ENCODE measurements around the gene PRKCSH.

PRKCSH gene

DNA sequence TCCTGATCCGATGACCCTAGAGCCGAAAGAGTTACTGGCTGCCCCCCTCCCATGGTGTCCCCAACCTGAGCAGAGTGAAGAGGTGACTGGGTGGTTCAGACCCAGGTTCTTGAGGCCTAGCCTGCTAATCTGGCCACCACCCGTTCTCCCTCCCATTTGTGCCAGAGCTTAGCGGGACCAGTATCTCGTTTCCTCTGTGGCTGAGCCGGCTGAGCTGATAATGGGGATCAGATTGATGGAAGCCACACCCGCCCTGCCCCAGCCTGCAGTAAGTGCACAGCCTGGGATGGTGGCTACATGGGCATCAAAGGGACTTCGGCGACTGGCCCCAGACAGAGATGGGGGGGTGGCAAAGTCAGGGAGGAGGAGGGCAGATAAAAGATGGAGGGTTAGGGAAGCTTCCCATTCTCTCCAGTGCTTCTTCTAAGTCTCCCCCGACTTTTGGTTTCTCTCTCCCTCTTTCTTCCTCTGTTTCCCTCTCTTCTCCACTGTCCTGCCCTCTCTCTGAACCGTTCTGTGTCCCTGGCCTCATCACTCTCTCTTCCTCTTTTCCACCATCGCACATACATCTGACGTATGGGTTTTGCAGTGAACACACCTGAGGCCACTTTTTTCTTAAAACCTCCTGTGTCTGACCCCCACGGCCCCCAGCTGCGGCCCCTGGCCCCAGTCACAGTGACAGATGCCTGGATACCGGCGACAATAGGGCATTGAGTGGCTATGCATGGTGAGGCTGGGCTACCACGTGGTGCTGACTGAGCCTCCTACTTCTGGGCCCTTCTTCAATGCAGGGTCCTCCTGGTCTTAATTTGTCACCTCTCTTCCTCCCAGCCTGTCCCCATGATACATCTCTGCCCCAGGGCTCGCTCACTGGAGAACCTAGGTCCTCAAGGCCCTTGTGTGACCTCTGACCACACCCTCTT lies 43.0 kb downstream of the PRKCSH start:
- no peak overlapping the region for H3K27ac ChIP-seq
- TF ChIP-seq, protein P1, sequence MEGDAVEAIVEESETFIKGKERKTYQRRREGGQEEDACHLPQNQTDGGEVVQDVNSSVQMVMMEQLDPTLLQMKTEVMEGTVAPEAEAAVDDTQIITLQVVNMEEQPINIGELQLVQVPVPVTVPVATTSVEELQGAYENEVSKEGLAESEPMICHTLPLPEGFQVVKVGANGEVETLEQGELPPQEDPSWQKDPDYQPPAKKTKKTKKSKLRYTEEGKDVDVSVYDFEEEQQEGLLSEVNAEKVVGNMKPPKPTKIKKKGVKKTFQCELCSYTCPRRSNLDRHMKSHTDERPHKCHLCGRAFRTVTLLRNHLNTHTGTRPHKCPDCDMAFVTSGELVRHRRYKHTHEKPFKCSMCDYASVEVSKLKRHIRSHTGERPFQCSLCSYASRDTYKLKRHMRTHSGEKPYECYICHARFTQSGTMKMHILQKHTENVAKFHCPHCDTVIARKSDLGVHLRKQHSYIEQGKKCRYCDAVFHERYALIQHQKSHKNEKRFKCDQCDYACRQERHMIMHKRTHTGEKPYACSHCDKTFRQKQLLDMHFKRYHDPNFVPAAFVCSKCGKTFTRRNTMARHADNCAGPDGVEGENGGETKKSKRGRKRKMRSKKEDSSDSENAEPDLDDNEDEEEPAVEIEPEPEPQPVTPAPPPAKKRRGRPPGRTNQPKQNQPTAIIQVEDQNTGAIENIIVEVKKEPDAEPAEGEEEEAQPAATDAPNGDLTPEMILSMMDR (conservative IDR thresholded peaks at IDR 0.05), result no peak
- TF ChIP-seq ZFX (IDR thresholded peaks at IDR 0.05), result no peak

DNA sequence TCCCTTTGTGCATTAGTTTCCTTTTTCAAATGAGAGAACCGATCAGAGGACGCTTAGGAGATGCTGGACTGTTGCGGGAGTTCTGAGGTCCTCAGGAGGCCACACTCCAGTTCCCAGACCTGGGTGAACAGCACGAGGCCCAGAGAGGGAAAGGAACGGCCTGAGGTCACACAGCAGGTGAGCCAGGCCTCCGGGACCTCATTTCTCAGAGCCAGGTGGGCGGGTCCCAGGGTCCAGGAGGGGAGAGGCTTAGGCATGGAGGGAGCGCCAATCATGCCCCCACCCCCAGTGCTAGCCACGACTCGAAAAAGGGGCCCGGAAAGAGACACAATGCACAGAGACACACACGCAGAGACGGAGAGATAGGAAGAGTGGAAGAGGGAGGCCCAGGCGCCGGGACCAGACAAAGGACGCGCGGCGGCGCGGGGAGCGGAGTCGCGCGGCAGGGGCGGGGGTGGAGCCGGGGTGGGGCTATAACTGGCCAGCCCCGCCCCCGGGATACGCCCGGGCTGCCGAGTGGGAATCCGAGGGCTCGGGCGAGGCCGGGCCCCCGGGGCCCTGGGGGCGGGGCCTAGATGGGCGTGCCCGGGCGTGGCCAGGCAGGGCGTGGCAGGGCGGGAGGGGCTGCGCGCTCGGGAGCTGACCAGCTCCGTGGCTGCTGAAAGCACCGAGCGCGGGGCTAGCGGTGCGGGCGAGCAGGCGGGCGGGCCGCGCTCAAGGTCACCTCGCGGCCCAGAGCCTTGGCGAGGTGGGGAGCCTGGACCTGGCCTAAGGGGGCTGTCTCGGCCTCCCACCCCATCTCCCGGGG lies 43.9 kb downstream of the PRKCSH start:
- H3K27ac ChIP-seq, result no peak overlapping the region
- no peak for TF ChIP-seq ZFX (IDR thresholded peaks at IDR 0.05)

DNA sequence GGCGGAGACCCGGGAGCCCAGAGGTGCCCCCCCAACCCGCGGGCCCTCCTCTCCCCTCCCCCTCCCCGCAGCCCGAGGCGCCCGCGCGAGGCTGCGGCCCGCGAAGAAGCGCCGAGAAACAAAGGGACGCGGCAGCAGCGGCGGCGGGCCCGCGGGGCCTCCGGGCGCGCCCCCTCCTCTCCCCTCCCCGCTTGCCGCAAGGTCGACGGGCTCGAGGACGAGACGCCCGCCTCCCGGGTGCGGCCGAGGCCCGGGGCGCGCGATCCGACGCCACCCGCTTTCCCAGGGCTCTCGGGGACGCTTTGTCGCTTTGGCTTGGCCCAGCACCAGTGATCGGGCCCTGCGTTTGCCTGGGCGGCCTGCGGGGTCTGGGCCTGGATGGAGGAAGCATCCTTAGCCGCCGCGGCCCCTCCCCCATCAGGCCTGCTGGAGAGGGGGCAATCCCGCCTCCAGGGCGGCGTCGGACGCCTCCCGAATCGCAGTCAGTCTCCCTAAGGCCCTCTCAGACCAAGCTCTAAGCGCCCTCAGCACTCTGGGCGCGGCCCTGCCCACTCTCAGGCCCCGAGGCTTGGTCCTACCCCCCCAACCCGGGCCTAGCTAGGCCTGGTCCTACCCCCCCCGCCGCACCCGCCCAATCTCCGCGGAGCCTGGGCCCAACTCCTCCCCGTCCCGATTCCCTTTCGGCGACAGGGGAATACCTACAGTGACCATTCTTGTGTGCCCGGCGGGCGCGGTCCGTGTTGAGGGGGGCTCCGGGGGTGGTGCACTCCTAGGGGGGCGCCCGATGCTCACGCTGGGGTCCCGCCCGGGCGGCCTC lies 44.7 kb downstream of the PRKCSH start:
- TF ChIP-seq, protein P1 (conservative IDR thresholded peaks at IDR 0.05), result no peak
- TF ChIP-seq ZFX (IDR thresholded peaks at IDR 0.05), result no peak
- H3K27ac ChIP-seq, result no peak overlapping the region

GRCh38 chr19:11480715-11481533 lies 45.5 kb downstream of the PRKCSH start, which contains the start of gene ELAVL3:
TSS of gene ELAVL3 (minus strand) at chr19:11481046. CDS start at chr19:11480608, 438 bp downstream.
- TF ChIP-seq, protein P1 (conservative IDR thresholded peaks at IDR 0.05), result no peak
- TF ChIP-seq ZFX (IDR thresholded peaks at IDR 0.05), result no peak
- peak within 1 kb of the TSS; percentile 84 for H3K27ac ChIP-seq

DNA sequence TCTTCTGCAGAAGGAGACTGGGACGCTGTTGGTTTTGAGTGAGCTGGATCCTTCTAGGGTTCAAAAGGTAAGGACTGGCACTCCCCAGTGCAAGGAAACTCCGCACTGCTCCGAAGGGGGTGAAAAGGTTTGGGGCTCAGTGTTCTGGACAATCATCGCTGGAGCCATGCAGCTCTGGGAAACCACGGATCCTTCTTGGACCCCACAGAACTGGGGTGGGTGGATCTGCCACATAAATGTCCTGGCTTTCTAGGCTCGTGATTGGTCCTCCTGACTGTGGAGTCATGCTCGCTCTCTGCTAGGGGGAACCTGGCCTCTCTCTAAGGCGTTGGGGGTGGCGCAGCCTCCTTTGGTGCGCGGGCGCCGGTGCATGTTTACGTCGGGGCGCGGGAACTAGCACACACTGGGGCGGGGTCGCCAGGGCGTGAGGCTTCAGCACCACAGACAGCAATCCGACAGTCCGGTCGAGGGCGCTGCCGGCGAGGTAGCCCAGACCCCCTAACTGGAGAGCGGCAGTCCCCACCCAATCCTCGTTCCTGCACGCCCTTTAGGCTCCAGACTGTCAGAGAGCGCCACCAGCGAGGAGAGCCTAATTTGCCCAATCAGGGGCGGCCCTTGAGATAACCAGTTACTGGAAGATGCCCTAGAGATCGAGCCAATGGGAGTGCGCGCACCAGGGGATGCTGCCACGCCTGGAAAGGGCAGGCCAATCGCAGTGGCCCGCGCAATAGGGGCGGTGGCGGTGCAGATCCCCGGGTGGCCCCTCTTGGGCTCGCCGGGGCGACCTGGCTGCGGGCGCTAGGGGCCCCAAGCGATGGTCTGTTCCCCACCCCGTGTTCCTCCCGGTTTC lies 46.3 kb downstream of the PRKCSH start:
- H3K27ac ChIP-seq, result peak overlapping the region; percentile 84
- TF ChIP-seq, protein P1 (conservative IDR thresholded peaks at IDR 0.05), result no peak
- no peak for TF ChIP-seq ZFX (IDR thresholded peaks at IDR 0.05)

GRCh38 chr19:11482384-11483050 lies 47.1 kb downstream of the PRKCSH start:
- H3K27ac ChIP-seq, result peak overlapping the region; percentile 84
- TF ChIP-seq, protein P1 (conservative IDR thresholded peaks at IDR 0.05), result peak; percentile 100
- no peak for TF ChIP-seq ZFX (IDR thresholded peaks at IDR 0.05)

Measured in C4-2B (cell line).